ENCODE results near the gene DOCK9. TPM values are rescaled to one million over a fixed set of nuclear protein-coding genes. Genes with fewer than 3 reads are reported as not detected.

Gene DOCK9
- total RNA-seq, 1 donor from 2014 or later = 24.1 TPM

DNA sequence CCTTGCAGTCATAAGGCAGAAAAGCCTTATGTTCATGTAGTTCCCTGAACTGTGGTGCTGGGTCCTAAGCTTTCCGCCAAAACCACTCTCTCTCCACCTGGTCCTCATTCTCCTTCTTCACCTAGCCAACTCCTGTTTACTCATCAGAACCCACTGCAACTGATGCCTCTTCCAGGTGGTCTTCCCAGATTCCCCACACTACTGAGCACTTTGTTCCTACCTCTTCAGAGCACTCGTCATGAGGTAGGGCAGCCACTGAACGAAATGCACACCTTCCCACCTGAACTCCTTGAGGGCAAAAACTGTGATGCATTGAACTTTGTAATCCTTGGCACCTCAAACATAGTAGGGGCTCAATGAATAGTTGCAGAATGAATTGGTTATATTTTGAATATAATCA lies 100.4 kb downstream of the DOCK9 start:
- Mint-ChIP-seq H3K27me3 (ENCODE audit: unreplicated experiment) (no peaks in the 10 kb centered on the region), H3K36me3 (ENCODE audit: unreplicated experiment) (peaks cover 44% of the 10 kb centered on the region), H3K9me3 (ENCODE audit: unreplicated experiment) (peaks cover 13% of the 10 kb centered on the region), H3K4me3 (ENCODE audit: unreplicated experiment) (no peak overlapping the region), H3K27ac (ENCODE audit: unreplicated experiment) (no peak overlapping the region), H3K4me1 (ENCODE audit: unreplicated experiment) (no peaks in the 10 kb centered on the region)
- no peak for DNase-seq (ENCODE audit: extremely low spot score, unreplicated experiment)
- TF ChIP-seq CTCF (IDR thresholded peaks at IDR 0.05) = no peak

- H3K27ac Mint-ChIP-seq (ENCODE audit: unreplicated experiment) = no peak overlapping the region
Observed at GRCh38 chr13:98875146-98875729, 102.6 kb downstream of the DOCK9 start.

GRCh38 chr13:98874029-98874397 lies 103.9 kb downstream of the DOCK9 start:
- Mint-ChIP-seq H3K36me3 (ENCODE audit: unreplicated experiment) (peaks cover 27% of the 10 kb centered on the region), H3K27ac (ENCODE audit: unreplicated experiment) (no peak overlapping the region), H3K9me3 (ENCODE audit: unreplicated experiment) (peaks cover 13% of the 10 kb centered on the region), H3K27me3 (ENCODE audit: unreplicated experiment) (no peaks in the 10 kb centered on the region), H3K4me1 (ENCODE audit: unreplicated experiment) (no peaks in the 10 kb centered on the region), H3K4me3 (ENCODE audit: unreplicated experiment) (no peak overlapping the region)
- no peak for TF ChIP-seq CTCF (IDR thresholded peaks at IDR 0.05)
- DNase-seq (ENCODE audit: extremely low spot score, unreplicated experiment) = no peak

More at GRCh38 chr13:98875146-98875729, 102.6 kb downstream of the DOCK9 start:
- Mint-ChIP-seq H3K4me1 (ENCODE audit: unreplicated experiment) (no peaks in the 10 kb centered on the region), H3K27me3 (ENCODE audit: unreplicated experiment) (no peaks in the 10 kb centered on the region), H3K4me3 (ENCODE audit: unreplicated experiment) (no peak overlapping the region), H3K36me3 (ENCODE audit: unreplicated experiment) (peaks cover 33% of the 10 kb centered on the region), H3K9me3 (ENCODE audit: unreplicated experiment) (peaks cover 13% of the 10 kb centered on the region)
- DNase-seq (ENCODE audit: extremely low spot score, unreplicated experiment) = no peak
- no peak for TF ChIP-seq CTCF (IDR thresholded peaks at IDR 0.05)

- Mint-ChIP-seq H3K4me1 (ENCODE audit: unreplicated experiment) (no peaks in the 10 kb centered on the region), H3K27ac (ENCODE audit: unreplicated experiment) (no peak overlapping the region), H3K4me3 (ENCODE audit: unreplicated experiment) (no peak overlapping the region), H3K9me3 (ENCODE audit: unreplicated experiment) (peaks cover 13% of the 10 kb centered on the region), H3K36me3 (ENCODE audit: unreplicated experiment) (peaks cover 24% of the 10 kb centered on the region), H3K27me3 (ENCODE audit: unreplicated experiment) (no peaks in the 10 kb centered on the region)
- TF ChIP-seq CTCF (IDR thresholded peaks at IDR 0.05) = no peak
- no peak for DNase-seq (ENCODE audit: extremely low spot score, unreplicated experiment)
Observed at GRCh38 chr13:98873377-98874028, 104.4 kb downstream of the DOCK9 start.

DNA sequence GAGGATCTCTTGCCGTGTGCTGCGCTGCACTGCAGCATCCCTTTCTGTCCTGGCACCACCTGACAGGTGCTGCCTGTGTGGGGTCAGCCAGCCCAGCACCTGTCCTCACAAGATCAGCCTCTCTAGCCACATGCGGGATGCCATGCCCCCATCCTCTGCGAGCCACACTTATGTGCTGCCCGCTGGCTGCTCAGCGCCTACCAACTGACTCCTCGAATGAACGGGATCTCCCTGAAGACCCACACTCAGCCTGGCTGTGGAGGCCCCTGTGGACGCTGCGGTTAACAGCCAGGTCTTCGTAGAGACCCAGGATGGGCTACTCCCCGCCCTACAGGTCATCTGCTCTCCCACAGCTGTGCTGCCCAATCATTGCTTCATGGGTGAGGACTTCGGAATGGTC lies 106.1 kb downstream of the DOCK9 start:
- H3K27me3 Mint-ChIP-seq (ENCODE audit: unreplicated experiment) = no peaks in the 10 kb centered on the region
- TF ChIP-seq CTCF (IDR thresholded peaks at IDR 0.05) = no peak
- H3K9me3 Mint-ChIP-seq (ENCODE audit: unreplicated experiment) = peaks cover 13% of the 10 kb centered on the region
- no peak for DNase-seq (ENCODE audit: extremely low spot score, unreplicated experiment)
- peaks cover 27% of the 10 kb centered on the region for H3K36me3 Mint-ChIP-seq (ENCODE audit: unreplicated experiment)
- no peak overlapping the region for H3K4me3 Mint-ChIP-seq (ENCODE audit: unreplicated experiment)
- H3K27ac Mint-ChIP-seq (ENCODE audit: unreplicated experiment) = no peak overlapping the region
- no peaks in the 10 kb centered on the region for H3K4me1 Mint-ChIP-seq (ENCODE audit: unreplicated experiment)
